SU-DHL-6 (cell line): ENCODE data around the gene CFC1.
"Not testable (repeated sequence)": the region's sequence is repeated elsewhere in the genome, so short reads cannot be mapped to it uniquely, and the experiment has no call there.

ENCODE experiments used
- CTCF ChIP-seq: fragments of 200-600 bp; sonication (generic); IDR thresholded peaks from one replicate; pipeline ENCODE4 v1.5.1; 2017; ENCODE audit warnings: antibody characterized with exemption, mild to moderate bottlenecking, low read length, moderate library complexity; ENCODE audit not compliant: insufficient read depth, poor library complexity, severe bottlenecking
- EZH2phosphoT487 ChIP-seq: fragments of 200-600 bp; sonication (generic), shearing (Covaris generic); conservative IDR thresholded peaks from 2 replicates; pipeline ENCODE4 v1.6.1; 2018; ENCODE audit warnings: mild to moderate bottlenecking, antibody characterized with exemption, low read length, moderate library complexity, mixed read lengths

DNA sequence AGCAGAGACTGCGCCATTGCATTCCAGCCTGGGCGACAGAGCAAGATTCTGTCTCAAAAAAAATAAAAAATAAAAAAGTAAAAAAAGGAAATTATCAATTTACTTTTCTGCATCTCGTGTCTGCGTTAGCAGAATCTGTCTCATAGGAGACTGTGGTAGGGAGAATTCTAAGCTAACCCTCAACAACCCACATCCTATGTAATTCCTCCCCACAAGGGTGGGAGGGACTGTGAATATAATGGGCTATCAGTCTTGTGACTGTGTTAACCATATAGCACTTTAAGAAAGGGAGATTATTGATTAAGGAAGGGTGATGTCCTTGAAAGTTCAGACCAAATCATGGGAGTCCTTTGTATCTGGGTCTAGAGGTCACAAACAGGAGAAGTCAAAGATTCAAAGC is 33.2 kb downstream of the CFC1 start:
- TF ChIP-seq CTCF, EZH2phosphoT487: not testable (repeated sequence)
